Measurements from ENCODE around the gene PRICKLE3.
"Not testable (repeated sequence)": the region's sequence is repeated elsewhere in the genome, so short reads cannot be mapped to it uniquely, and the experiment has no call there.

Gene PRICKLE3

DNA sequence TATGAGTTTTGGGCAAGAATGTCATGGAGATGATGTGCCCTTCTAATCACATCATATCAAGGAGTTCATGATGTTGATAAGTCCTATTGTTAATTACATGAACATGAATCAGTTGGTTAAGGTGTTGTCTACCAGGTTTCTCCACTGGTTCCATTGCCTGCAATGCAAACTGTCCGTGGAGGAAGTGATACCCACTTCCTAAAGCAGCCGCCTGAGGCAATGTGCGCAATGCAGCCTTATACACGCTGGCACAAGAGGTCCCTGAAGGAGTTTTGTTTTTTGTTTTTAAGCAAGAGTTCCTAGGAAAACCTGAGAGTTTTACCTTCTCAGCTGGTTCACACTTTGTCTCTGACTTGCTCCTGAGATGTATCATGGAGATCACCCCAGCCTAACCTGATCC lies 56.7 kb downstream of the PRICKLE3 start:
- H3K9me2 ChIP-seq (replicated peaks; ENCODE audit: control insufficient read depth, low read length), result no peaks in the 10 kb centered on the region
- H3K79me2 ChIP-seq (ENCODE audit: control insufficient read depth, low read length), result no peaks in the 10 kb centered on the region
- no peaks in the 10 kb centered on the region for H3K9me3 ChIP-seq (ENCODE audit: control insufficient read depth, insufficient read depth, low read length)
- no peaks in the 10 kb centered on the region for H3F3A ChIP-seq (ENCODE audit: control insufficient read depth, insufficient read depth)
- H3K27ac ChIP-seq (ENCODE audit: low read depth, low read length), result no peak overlapping the region
- no peaks in the 10 kb centered on the region for H3K27me3 ChIP-seq (ENCODE audit: control insufficient read depth, low read length)
- H3K36me3 ChIP-seq (ENCODE audit: control insufficient read depth, low read length), result no peaks in the 10 kb centered on the region
- no peaks in the 10 kb centered on the region for H3K4me1 ChIP-seq (ENCODE audit: control insufficient read depth, low read length)
- H3K4me2 ChIP-seq (ENCODE audit: low read length), result no peak overlapping the region
- no peaks in the 10 kb centered on the region for H4K20me1 ChIP-seq (ENCODE audit: control insufficient read depth, insufficient read depth, low read depth, low read length)
- no peak overlapping the region for H3K4me3 ChIP-seq (ENCODE audit: low read length)
- TF ChIP-seq EZH2phosphoT487 (IDR thresholded peaks at IDR 0.05; ENCODE audit: borderline replicate concordance, low read length) (no peak), CTCF (IDR thresholded peaks at IDR 0.05; ENCODE audit: low read depth, low read length, poor library complexity, severe bottlenecking) (no peak)

DNA sequence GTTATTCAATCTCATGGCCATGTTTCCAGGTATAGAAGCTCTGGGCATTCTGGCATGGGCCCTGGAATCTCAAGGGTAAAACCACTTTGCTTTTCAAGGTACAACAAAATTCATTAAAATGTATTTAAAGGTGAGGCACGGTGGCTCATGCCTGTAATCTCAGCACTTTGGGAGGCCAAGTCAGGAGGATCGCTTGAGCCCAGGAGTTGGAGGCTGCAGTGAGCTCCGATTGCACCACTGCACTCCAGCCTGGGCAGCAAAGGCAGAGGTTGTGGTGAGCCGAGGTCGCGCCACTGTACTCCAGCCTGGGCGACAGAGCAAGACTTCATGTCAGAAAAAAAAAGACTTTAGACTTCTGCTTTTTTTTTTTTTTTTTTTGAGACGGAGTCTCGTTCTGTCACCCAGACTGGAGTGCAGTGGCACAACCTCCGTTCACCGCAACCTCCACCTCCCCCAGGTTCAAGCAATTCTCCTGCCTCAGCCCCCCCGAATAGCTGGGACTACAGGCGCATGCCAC lies 58.4 kb downstream of the PRICKLE3 start:
- H3K27me3 ChIP-seq (ENCODE audit: control insufficient read depth, low read length); H3K9me3 ChIP-seq (ENCODE audit: control insufficient read depth, insufficient read depth, low read length); H4K20me1 ChIP-seq (ENCODE audit: control insufficient read depth, insufficient read depth, low read depth, low read length); H3K27ac ChIP-seq (ENCODE audit: low read depth, low read length); H3K79me2 ChIP-seq (ENCODE audit: control insufficient read depth, low read length); H3K36me3 ChIP-seq (ENCODE audit: control insufficient read depth, low read length); H3K4me3 ChIP-seq (ENCODE audit: low read length); H3F3A ChIP-seq (ENCODE audit: control insufficient read depth, insufficient read depth); H3K4me1 ChIP-seq (ENCODE audit: control insufficient read depth, low read length); H3K4me2 ChIP-seq (ENCODE audit: low read length); H3K9me2 ChIP-seq (replicated peaks; ENCODE audit: control insufficient read depth, low read length): not testable (repeated sequence)
